CD1c-positive myeloid dendritic cell (primary cell): ENCODE measurements around the gene ECE2.
"Not testable (repeated sequence)": the region's sequence is repeated elsewhere in the genome, so short reads cannot be mapped to it uniquely, and the experiment has no call there.

Experiments
- DNase-seq: peaks from one replicate; pipeline ENCODE4 v3.0.0-alpha.2; 2016; ENCODE audit errors: extremely low spot score

Gene ECE2

DNA sequence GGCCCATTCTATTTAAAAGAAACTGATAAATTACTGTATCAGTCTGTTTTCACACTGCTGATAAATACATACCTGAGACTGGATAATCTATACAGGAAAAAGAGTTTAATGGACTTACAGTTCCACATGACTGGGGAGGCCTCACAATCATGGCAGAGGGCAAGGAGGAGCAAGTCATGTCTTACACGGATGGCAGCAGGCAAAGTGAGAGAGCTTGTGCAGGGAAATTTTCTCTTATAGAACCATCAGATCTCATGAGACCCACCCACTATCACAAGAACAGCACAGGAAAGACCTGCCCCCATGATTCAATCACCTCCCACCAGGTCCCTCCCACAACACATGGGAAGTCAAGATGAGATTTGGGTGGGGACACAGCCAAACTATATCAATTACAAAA is 8.6 kb upstream of the ECE2 start:
- DNase-seq, result not testable (repeated sequence)

GRCh38 chr3:184272269-184272668 is 3.6 kb upstream of the ECE2 start:
- DNase-seq, result no peak

DNA sequence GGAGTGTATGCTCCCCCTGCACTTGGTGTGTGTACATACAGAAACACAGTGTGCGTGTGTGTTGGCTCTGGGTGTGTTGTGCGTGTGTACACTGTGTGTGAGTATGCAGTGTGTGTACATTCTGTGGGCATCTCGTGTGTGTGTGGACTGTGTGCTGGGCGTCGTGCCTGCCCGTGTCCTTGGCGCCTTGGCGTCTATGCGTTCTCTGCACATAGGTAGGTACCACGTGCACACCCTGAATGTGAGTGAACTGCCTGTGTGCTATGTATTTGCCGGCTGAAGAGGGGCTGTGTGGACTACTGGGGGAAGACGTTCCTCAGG is 481 bp upstream of the ECE2 start:
- no peak for DNase-seq

DNA sequence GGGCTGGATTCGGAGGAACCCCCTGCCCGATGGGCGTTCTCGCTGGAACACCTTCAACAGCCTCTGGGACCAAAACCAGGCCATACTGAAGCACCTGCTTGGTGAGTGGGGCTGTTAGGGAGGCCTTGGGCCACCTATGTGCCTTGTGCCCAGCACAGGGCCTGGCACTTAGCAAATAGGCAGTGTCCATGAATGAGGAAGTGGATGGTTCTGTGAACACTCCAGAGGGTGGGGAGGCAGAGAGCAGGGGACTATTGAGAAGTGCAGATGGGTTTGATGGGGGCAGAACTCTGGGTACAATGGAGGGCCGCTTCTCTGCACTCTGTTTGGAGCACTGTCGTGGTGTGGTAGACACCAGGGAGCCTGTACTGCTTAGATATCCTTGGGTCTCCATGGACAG is 1.5 kb downstream of the ECE2 start:
- DNase-seq, result no peak

DNA sequence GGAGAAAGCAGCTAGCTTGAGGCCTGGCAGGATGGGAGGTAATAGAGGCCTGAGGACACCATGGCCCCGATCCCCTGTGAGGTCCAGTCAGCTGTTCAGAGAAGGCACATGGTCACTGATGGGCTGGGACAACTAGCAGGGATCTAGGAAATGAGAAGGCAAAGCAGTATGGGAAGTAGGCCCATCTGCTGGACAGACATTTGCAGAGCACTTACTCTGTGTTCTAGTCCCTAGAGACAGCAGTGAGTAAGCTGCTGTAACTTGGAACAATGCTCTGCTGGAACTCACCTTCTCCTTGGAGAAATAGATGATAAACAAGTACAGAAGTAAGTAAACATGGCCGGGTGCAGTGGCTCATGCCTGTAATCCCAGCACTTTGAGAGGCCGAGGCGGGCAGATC is 7.1 kb downstream of the ECE2 start:
- DNase-seq, result no peak

DNA sequence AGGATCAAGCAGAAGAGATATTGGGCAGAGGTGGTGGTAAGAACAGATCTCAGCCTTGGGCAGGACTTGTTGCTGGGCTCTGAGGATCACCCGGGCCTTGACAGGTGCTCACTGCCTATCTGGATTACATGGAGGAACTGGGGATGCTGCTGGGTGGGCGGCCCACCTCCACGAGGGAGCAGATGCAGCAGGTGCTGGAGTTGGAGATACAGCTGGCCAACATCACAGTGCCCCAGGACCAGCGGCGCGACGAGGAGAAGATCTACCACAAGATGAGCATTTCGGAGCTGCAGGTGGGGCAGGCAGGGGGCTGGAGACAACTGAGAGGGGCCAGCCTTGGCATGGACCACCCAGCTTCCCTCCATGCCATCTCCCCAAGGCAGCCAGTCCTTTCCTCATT is 7.9 kb downstream of the ECE2 start:
- no peak for DNase-seq

DNA sequence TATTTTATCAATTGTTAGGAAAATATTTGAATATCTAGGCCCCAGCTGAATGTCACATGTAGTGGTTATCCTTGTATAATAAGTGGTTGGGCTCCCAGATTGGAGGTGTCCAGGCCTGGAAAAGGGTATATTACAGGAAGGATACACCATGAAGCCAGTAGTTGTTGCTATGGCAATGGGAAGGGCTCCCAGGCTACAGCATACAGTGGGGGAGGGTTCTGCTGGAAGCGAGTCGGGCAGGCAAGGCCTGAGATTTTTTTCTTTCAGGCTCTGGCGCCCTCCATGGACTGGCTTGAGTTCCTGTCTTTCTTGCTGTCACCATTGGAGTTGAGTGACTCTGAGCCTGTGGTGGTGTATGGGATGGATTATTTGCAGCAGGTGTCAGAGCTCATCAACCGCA is 8.9 kb downstream of the ECE2 start:
- no peak for DNase-seq

DNA sequence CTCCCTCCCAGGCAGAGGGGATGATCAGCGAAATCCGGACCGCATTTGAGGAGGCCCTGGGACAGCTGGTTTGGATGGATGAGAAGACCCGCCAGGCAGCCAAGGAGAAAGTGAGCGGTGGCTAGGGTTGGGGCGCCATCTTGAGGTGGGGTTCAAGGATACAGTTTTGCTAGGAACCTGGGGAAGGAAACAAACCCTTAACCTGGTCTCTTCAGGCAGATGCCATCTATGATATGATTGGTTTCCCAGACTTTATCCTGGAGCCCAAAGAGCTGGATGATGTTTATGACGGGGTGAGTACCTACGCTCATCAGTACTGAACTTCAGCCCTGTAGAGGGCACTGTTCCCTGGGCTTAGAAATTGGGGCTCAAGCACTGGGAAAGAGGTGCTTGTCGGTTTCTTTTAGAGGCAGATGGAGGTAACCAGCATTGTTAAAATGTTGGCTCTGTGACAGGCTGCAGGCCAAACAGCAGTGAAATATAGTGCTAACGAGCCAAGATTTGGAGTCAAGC is 13.7 kb downstream of the ECE2 start:
- DNase-seq, result peak; percentile 54

DNA sequence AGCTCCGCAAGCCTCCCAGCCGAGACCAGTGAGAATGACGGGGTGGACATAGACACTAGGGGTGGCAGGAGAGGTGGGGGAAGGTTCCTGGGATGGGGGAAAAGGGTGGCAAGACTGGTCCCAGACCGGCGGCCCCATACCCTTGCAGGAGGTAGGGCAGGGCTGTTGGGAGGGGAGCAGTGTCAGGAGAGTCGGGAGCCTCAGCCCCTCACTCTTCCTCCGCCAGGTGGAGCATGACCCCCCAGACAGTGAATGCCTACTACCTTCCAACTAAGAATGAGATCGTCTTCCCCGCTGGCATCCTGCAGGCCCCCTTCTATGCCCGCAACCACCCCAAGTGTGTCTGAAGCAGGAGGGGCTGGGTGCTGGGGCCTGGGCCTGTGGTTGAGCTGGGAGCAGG is 14.5 kb downstream of the ECE2 start:
- no peak for DNase-seq

DNA sequence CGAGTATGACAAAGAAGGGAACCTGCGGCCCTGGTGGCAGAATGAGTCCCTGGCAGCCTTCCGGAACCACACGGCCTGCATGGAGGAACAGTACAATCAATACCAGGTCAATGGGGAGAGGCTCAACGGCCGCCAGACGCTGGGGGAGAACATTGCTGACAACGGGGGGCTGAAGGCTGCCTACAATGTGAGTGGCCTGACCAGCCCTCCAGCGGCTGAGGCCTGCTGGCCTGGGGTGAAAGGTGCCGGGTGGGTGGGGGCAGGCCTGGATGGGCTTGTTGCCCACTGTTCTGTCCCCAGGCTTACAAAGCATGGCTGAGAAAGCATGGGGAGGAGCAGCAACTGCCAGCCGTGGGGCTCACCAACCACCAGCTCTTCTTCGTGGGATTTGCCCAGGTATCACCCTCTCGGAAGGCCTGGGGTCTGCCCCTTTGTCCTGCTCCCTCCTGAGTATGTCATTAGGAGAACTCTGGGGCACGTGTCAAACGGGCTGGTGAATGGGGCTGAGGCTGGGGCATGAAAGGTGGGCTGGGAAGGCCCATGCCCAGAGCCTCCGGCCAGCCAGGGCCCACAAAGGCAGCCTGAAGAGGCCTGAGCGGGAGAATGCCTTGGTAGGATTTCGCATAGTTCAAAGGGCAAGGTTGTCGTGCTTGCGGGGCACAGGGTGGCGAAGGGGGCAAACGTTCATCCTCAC is 15.4 kb downstream of the ECE2 start:
- no peak for DNase-seq

DNA sequence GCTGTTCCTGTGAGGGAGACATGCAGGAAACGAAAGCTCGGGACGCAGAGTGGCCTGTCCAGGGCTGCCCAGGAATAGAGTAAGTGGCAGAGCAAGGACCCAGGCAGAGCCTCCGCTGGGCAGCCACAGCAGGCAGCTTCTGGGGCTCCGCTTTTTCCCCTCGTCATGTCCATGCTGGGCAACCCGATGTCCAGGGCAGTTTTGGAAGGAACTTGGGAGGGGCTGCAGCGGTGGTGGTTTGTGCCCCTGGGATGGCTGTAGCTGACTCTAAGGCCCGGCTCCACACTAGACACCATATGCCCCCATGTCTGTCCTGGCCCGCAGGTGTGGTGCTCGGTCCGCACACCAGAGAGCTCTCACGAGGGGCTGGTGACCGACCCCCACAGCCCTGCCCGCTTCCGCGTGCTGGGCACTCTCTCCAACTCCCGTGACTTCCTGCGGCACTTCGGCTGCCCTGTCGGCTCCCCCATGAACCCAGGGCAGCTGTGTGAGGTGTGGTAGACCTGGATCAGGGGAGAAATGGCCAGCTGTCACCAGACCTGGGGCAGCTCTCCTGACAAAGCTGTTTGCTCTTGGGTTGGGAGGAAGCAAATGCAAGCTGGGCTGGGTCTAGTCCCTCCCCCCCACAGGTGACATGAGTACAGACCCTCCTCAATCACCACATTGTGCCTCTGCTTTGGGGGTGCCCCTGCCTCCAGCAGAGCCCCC is 16.1 kb downstream of the ECE2 start:
- DNase-seq, result no peak

DNA sequence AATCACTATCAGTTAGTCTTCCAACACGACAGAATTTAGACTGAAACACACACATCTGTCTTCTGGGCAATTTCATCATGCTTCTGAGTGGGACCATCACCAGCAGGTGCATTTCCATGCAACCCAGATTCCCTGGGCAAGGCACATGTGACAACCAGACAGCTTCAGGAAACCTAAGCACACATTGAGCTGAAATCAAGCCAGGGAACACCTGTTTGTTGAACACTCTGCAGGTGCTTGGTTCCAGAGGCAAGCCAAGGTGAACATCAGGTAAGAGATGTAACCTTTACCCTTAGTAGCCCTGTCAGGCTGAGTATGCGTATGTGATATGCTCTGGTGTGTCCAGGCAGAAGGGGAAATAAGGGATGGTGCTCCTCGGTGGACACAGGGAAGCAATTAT is 19.9 kb downstream of the ECE2 start:
- no peak for DNase-seq

DNA sequence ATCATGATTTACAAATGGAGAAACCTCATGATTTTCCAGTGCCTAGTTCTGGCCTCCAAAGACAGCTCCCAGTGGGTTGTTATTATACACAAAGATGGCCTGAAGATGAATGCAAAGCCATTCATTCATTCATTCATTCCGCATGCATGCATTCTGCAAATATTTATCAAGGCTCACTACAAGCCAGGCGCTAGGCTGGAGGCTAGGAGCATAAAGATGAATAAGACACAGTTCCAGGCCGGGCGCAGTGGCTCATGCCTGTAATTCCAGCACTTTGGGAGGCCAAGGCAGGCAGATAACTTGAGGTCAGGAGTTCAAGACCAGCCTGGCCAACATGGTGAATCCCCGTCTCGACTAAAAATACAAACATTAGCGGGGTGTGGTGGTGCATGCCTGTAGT is 20.8 kb downstream of the ECE2 start:
- DNase-seq, result no peak

GRCh38 chr3:184298759-184299487 is 23.1 kb downstream of the ECE2 start, which contains the start of gene PSMD2:
Gene PSMD2 (plus strand): TSS chr3:184299241. CDS start chr3:184299267, 26 bp downstream.
- DNase-seq, result peak; percentile 98

DNA sequence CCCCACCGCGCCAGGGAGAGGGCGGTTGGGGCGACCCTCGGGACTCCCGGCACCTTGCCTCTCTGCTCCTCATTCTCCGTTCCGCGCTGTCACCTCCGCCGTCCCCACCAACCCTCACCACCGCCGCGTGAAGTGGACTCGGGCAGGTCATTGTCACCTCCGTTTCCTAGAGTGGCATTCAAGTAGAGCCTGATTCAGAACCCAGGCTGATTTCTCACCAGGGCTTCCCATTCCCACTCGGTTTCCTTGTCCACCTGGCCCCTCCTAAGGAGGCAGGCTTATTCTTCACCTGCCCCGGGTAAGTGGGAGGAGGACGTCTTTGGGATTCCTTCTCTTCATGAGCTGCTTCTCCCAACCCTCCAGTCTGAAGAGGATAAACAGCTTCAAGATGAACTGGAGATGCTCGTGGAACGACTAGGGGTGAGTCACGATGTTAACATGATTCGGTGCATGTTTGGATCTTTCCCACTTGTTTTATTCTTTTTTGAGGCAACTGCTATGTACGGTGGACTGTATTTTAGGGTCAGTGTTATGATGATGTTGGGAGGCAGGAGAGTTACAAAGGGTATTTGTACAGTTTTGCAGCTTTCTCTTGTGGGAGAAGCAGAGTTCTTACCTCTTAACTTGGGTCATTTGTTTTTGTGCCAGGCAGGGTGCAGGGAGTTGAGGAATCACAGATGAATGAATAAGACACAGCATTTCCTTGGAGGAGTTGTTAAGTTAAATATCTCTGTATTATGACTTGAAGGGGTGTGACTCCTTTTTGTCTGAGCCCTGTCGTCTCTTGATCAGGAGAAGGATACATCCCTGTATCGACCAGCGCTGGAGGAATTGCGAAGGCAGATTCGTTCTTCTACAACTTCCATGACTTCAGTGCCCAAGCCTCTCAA is 23.9 kb downstream of the ECE2 start:
- DNase-seq, result no peak

- DNase-seq, result no peak
Observed at GRCh38 chr3:184300378-184300720, 24.5 kb downstream of the ECE2 start.

DNA sequence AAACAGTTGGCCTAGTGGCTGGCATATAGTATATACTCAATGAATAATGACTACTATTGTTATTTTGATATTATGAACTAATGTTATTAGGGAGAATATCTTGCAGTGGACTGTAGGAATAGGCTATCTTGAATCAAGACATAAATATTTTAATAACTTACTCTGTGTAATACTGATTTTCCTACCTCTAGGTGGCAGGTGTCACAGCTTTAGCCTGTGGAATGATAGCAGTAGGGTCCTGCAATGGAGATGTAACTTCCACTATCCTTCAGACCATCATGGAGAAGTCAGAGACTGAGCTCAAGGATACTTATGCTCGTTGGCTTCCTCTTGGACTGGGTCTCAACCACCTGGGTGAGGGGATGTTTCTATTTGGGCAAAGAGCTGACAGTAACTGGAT is 29.8 kb downstream of the ECE2 start:
- DNase-seq, result no peak

- no peak for DNase-seq
Observed at GRCh38 chr3:184306341-184306972, 30.6 kb downstream of the ECE2 start.

DNA sequence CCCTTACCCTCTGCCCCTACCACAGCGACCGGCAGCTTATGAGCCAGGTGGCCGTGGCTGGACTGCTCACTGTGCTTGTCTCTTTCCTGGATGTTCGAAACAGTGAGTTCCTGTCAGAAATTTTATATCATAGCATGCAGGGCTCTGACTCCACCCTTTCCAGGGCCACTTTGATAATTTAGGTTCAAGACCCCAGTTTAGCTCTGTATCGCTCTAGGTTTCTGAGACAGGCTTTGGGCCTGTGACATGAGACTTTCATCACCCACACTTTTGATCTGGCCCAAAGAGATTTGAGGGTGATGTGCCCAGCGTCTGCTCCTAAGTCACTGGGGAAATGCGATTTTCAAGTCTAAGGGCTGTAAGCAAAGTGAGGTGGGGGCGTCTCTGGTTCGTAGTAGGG is 32.1 kb downstream of the ECE2 start:
- no peak for DNase-seq

- DNase-seq, result no peak
Observed at GRCh38 chr3:184308744-184309143, 32.9 kb downstream of the ECE2 start.

DNA sequence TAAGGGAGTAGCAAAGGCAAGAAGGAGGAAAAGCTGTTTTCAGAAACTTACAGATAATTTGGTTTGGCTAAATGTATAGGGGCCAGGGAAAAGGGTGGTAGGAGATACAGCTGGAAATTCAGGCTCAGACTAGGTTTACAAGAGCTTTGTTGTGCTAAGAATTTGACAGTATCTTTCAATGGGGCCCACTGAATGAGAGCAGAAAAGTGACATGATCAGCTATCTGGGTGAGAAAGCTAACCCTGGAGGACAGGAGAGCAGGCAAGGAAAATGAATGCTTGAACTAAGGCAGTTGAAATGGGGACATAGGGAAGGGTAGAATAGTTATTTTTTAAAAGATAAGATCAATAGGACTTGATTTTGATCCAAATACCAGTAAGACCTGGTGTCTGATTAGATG is 35.8 kb downstream of the ECE2 start:
- DNase-seq, result no peak

GRCh38 chr3:184314363-184314699 is 38.5 kb downstream of the ECE2 start, which contains the start of gene EIF4G1:
Gene EIF4G1 (plus strand): TSS chr3:184314606. CDS start chr3:184315797, 1,191 bp downstream.
- peak; percentile 98 for DNase-seq
